Sigmoid colon (tissue), 4 donors: ENCODE results near the gene PRDM5.

Source experiments
- EP300 ChIP-seq, 4 donors: sonication (generic); formaldehyde crosslinking; IDR thresholded peaks; one replicate each; pipeline ENCODE4 v1.6.1; 2017; ENCODE audit warnings: antibody characterized with exemption in 4 of 4
- POLR2A ChIP-seq, 2 donors: fragments of 450-650 bp; IDR thresholded peaks; one replicate each; pipeline ENCODE4 v1.6.1; 2016; ENCODE audit warnings: antibody characterized with exemption in 2 of 2, mild to moderate bottlenecking in 2 of 2, moderate library complexity in 2 of 2
- POLR2AphosphoS5 ChIP-seq, 4 donors: sonication (generic); formaldehyde crosslinking; IDR thresholded peaks; one replicate each; pipeline ENCODE4 v1.6.1; 2017; ENCODE audit warnings: antibody characterized with exemption in 4 of 4
- TF ChIP-seq, protein P1 (sequence below), 4 experiments: fragments of 450-650 bp in 3 of 4; fragments of 200-600 bp in 1 of 4; IDR thresholded peaks; one replicate each; pipeline ENCODE4 v1.5.1; 2016 to 2019; ENCODE audit warnings: antibody characterized with exemption in 4 of 4, mild to moderate bottlenecking in 3 of 4, moderate library complexity in 2 of 4

DNA sequence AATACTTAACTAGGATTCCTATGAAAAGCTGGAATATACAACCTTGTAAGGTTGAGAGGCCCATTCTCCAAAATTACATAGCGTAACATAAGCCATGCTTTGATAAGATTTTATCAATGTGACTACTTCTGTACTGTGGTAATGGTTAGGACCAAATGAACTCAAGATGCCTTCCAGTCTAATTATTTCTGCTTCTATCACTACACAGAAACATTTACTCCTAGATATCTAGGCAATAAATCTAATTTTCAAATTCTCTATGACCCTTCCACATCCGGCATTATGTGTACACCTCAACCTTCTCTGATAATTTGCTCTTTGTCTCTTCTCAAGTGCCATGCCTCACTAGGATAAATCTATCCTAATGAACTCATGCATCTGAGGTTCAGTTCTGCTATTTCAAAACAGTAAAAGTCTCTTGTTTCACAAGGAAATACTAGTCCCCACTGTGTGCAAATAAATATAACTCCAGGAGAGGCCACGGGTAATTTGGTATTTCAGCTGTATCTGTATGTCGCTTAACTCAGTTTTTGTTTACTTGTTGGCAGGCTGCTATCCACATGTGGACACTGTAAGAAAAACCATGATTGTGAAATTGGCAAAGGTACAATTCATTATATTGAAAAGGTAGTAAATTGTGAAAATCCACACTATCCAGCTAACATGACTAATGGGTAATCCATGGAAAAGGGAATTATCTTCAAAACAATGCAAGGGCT lies 93.3 kb downstream of the PRDM5 start:
- TF ChIP-seq POLR2AphosphoS5 (IDR thresholded peaks at IDR 0.05) (no peak), EP300 (IDR thresholded peaks at IDR 0.05) (no peak), POLR2A (IDR thresholded peaks at IDR 0.05) (no peak)
- TF ChIP-seq, protein P1, sequence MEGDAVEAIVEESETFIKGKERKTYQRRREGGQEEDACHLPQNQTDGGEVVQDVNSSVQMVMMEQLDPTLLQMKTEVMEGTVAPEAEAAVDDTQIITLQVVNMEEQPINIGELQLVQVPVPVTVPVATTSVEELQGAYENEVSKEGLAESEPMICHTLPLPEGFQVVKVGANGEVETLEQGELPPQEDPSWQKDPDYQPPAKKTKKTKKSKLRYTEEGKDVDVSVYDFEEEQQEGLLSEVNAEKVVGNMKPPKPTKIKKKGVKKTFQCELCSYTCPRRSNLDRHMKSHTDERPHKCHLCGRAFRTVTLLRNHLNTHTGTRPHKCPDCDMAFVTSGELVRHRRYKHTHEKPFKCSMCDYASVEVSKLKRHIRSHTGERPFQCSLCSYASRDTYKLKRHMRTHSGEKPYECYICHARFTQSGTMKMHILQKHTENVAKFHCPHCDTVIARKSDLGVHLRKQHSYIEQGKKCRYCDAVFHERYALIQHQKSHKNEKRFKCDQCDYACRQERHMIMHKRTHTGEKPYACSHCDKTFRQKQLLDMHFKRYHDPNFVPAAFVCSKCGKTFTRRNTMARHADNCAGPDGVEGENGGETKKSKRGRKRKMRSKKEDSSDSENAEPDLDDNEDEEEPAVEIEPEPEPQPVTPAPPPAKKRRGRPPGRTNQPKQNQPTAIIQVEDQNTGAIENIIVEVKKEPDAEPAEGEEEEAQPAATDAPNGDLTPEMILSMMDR (IDR thresholded peaks at IDR 0.05) = no peak
